HG03460 (cell line): ENCODE results near the gene SLC5A3.

Experiments used
- ATAC-seq: cut with Tn5 transposase; IDR thresholded peaks from one replicate; pipeline ENCODE4 v1.9.1; 2021; ENCODE audit not compliant: unreplicated experiment

SLC5A3 gene

DNA sequence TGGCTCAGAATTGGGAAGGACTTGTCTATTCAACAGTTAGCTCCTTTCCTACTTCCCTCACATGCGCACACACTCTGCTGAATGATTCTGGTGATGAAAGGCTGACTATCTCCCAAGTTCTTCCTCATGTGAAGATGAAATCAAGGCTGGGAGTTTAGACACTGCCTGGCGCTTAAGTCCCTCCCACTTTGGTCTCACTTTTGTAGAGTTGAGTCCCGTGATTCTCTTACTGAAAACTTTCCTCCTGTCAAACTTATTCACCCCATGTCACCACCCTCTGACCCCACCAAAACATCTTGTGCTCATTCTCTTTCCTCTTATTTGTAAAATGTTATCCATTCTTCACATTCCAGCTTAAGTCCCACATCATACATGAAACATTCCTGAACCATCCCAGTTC, 8.4 kb upstream of the SLC5A3 start:
- ATAC-seq, result no peak

DNA sequence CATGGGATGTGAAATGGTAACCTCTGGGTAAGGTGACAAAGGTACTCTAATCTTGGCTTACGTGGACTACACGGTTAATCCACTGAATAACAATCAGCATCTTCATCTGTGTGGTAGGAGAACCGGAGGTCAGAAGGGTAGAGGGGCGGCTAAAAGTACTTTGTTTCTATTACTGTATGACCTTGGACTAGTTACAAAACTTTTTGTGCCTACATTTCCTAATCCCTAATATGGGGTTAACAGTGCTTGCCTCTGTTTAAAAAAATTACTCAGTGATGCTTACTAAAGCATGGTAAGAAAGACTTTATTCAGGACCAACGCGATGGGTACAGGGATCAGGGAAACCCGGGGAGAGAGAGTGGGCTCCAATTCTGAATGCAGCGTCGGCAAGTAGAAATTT, 1.7 kb upstream of the SLC5A3 start:
- ATAC-seq, result no peak

DNA sequence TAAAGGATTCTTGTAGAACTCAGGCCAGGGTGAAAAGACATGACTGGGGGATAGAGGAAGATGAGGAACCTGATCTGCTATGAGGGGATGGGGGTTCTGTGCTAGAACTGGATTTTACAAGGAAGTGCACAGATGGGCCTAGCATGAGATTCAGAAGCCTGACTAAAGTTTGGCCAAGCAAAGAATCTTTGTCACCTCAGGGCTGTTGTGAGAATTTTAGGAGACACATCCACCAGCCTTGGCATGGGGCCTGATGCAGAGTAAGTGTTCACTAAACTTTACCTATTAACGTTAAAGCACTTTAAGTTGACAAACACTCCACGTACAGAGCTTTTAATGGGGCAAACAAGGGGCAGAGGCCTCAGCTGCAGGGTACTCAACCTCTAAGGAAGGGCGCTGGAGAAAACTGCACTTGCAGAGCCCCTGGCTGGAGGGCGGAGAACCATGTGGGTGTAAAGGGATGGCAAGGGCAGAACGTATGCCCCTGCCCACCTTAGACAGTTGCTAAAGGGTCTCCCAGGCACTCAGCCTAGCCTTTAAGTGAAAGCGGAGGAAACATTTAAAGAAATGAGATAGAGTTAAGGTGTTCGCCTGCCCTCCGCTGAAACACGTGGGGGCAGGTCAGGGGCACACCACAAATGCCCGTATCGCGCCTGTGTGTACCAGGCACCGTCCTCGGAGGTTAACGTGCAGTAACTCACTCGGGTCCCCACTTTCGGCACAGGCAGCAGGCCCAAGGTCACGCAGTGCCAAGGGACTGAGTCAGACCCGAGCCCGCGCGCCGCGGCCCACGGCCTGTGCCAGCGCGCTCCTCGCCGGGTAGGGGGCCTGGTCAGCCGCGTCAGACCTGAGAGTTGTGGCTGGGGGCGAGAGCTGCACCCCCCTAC, 990 bp upstream of the SLC5A3 start:
- ATAC-seq, result peak; percentile 14

DNA sequence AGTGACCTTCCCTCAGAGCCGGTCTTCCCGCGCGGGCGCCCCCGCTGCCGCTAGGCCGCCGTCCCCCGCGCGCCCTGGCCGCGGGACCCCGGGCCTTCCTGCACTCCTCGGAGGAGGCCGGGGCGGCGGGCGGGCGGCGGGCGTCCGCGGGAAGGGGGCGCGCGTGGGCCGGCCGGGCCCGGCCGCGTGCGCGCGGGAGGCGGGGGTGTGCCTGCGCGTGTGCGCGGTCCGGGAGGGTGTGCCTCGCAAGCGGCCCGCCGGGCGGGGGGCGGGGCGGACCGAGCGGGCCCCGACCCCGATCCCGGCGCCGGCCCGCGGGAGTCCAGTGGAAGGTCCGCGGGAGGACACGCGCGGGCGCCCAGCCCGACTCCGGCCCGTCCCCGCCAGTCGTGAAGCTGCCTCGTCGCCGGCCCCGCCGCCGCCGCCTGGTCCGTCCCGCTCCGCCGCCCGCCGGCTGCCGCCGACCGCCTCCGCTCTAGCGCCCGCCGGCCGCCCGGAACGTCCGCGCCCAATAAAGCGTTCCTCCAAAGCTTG, 438 bp downstream of the SLC5A3 start:
- peak; percentile 45 for ATAC-seq

DNA sequence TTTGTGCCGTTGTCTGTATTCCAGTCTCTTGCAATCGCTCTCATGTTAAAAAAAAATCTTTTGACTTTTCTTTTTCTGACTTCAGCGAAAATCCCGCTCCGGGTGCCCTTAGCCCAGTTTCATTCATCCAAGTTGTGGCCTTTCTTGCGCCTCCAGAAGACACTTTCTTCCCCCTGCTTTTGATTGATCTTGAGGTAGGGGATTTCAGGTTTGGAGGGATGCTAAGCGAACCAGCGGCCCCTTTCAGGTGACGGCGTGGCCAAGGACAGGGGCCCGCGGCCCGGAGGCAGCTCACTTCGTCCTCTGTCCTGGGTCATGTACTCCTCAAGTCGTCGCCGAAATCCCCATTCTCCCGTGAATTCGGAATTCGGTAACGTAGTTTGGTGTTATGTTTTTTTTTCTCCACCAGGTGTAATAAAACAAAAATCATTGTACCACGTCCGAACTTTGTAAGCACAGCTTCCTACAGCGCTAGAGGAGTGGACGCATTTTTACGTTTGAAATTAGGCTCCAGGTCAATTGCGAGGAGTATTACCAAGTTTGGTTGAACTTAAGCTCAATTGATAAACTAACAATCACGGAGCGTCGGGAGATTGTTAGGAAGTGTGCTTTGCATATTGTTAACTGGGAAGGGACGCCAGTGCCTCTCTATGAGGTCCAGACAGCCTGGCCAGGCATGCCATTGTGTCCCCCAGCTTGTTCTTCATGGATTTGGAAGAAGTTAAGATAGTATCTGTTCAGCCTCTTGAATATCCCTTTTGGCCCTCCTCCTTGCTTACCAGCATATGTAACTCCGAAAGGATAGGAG, 1.1 kb downstream of the SLC5A3 start:
- no peak for ATAC-seq

DNA sequence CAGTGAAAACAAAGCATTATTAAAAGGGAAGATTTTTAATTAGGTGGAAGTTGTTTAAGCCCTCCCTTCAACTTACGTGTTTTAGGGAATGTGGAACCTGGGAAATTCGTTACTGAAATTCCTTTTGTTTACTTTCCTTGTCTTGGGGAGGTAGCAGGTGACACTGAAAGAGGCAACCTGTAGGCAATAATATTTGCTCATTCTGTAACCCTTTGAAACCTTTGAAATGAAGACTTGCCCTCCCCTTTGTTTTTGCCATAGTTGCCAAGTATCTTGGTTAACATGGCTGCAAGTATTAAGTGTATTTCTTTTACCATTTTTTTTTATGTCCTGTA, 1.7 kb downstream of the SLC5A3 start:
- no peak for ATAC-seq

DNA sequence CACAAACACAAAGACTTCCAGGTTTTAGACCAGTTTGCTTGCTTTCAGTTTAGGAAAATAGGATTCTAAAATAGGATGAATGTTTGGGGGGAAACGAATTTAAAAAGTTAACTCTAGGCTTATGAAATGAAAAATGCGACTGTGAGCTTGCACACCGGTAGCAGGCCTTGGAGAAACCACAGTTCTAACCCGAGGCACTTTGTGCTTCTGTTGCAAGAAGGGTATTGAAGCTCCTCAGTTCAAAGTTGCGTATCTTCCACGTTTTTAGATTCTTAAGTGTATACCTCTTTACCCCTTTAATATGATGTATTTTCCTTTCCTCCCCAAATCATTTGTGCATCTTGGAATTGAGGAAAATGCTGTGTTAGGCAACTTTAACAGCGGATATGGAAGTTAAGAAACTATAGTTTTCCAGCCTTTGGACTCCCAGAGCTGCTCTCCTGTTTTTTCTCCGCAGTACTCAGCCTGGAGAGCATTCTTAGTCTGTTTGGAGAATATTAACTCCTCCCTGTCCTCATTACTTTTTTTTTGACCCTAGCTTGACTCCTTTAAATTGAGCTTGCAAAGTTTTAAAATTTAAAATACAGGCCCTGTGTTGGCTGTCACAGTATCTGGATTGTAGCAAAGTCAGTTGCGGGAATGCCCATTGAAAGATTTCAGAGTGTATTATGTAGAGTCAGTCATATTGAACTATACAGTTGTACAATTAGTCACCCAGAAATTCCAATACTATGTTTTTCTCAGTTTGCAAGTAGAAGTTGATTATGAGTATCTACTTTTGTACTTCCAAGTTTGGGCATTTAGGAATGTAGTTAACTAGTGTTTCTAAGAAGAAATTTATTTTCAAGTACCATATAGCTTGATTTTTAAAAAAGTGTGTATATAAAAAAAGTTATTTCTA, 2.6 kb downstream of the SLC5A3 start:
- no peak for ATAC-seq

DNA sequence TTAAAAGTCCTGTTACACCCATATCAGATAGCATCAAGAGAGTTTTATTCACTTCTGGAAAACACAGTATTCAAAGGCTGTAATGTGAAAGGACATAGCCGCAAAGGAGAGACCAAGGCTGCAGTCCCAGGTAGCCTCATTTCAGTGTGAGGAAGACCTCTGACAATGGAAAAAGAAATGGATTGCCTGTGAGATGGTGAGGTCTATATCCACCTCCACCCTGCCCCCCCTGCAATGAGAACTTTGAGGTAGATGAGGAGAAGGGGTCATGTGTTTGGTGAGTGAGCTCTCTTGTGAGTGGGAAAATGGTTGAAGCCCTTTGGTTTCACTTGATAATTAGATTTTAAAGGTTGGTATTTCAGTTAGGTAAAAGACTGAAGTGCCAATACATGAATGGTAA, 3.5 kb downstream of the SLC5A3 start:
- no peak for ATAC-seq

DNA sequence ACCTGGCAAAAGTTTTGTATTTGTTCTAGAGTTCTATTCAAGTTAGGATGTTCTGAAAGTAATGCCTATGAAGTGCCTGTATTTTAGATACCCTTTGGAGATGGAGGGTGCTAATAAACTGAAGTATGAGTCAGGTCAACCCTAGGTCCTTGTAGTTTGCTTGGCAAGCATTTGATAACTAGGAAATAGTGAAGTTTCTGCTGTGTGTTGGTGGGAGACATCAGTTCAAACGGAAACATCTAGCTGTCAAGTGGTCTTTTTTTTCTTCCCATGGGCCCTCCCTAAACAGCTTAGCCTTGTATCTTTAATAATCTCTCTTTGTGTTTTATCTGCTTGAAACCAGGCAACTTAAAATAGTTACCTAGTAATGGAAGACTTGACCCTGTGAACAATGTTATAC, 4.5 kb downstream of the SLC5A3 start:
- ATAC-seq, result no peak

DNA sequence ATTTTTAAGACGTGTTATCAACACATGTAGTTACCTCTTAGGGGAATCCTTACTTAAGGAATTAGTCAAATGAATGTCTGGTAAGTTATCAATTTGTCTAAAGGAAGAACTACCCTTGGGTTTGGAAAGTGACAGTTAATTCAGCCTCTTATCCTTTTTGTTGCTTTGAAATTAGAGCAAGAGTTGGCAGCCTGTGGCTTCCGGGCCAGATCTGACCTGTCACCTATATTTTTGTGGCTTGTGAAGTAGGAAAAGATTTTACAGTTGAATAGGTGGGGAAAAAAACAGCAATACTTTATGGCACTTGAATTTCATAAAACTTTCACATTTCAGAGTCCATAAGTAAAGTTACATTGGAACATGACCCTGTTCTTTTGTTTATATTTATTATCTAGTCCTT, 5.5 kb downstream of the SLC5A3 start:
- no peak for ATAC-seq

DNA sequence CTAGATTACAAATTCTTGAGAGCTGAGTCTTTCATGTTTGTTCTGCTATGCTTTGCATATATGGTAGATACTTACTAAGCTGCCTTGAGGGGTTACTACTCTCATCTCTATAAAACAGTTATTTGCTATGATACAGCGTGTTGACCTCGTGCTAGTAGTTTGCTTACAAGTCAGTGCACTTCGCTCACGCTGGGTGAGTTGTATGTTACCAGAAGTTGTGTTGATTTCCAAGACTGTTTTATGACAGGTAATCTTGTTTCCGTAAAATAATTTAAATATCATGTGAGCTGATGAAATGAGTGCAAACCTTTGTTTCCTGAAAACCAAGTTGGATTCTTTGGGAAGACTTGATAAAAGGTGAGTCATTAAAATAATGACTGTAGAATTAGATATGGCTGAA, 7.3 kb downstream of the SLC5A3 start:
- no peak for ATAC-seq

DNA sequence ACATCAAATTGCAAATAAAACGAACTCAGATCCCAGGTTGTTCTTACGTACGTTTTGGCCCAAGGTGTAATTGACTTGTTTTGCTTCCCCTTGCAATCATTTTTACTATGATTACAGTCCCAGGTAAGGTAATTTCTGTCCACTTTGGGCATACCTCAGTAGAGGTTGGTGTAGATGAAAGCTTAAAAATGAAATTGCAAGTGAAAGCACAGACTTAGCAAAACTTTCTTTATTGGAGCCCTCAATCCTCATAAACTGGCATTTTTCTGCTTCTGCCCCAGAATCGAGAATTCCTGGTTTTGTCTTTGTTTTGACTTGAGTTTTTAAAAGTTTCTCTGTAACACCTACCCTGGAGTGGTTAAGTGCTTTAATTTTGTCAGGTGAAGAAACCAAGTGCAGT, 9.4 kb downstream of the SLC5A3 start:
- no peak for ATAC-seq

DNA sequence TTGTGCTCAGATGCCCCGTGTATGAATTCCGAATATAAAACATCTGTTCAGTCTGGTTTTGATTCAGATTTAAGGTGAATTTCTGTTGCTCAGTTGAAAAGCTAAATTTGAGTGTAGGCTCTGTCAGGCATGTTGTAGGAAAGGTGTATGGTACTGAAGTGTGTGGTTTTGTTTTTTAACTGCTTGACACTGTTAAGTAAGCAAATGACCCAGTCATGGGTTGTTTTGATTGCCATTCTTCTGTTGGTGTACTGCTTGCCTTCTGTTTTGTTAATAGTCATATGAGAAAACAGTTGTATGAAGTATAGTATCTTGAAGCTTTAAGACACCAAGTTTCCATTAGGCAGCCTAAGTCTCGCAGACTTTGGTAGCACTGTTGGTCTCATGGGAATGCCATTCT, 10.0 kb downstream of the SLC5A3 start:
- ATAC-seq, result no peak

DNA sequence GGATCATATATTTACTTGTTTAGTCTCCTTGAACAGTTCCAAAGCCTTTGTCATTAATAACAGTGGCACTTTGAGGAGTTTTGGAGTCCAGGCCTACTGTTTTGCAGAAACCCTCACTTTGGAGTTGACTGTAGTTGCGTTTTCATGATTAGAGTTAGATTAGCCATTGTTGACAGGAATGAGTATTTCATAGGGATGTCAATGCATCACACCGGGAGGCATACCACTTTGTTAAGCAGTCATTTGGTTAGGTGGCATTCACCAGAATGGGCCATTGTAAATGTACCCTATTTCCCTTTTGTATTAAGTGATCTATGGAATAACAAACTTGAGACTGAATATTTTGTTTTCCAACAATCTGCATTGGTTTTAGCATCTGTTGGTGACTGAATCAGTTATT, 11.8 kb downstream of the SLC5A3 start:
- ATAC-seq, result no peak

DNA sequence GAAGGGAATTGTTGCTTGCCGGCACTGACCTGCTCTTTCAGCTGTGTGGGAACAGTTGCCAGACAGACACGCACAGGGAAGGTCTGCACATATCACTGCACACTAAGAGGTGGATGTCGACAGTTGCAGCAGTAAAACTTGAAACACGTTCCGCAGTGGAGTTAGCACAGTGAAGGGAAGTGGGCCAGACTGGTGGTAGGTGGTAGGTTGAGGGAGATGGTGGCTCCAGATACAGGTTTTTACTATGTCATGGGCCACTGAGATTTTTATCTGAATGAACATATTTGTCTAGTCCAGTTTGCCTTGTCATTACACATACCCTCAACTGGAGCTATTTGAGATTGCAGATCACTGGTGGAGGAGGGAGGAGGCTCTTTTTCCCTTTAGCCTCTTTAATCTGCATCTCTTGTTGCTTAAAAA, 13.5 kb downstream of the SLC5A3 start:
- ATAC-seq, result no peak

DNA sequence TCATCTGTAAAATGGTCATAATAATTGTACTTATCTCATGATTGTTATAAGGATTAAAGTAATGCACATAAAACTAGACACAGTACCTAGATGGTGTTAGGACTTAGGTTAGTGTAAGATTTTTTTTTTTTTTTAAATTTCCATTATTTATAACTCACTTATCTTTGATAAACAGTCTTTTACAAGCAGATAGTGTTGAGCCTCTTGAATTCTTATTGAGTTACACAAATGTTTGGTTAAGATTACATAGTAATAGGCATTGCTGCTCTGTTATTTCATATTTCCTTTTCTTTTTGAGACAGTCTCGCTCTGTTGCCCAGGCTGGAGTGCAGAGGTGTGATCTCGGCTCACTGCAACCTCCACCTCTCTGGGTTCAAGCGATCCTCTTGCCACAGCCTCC, 15.4 kb downstream of the SLC5A3 start:
- no peak for ATAC-seq

DNA sequence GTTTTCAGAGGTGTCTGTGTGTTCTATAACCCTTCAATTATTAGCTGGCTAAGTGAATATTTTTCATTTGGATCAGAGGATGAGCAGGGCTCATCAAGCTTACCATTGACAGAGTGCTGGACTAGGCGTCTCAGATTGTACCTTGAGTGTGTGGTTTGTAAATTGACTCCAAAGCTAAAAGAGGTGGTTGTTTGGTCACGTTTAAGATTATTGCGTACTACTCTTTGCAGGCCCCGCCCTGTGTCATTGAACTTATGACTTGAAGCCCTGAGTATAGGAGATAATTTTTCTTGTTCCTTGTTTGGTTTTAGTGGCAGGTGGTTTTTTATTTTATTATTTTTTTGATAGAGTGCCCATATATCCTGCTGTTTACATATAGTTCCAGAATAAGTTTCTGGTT, 17.7 kb downstream of the SLC5A3 start:
- ATAC-seq, result no peak

DNA sequence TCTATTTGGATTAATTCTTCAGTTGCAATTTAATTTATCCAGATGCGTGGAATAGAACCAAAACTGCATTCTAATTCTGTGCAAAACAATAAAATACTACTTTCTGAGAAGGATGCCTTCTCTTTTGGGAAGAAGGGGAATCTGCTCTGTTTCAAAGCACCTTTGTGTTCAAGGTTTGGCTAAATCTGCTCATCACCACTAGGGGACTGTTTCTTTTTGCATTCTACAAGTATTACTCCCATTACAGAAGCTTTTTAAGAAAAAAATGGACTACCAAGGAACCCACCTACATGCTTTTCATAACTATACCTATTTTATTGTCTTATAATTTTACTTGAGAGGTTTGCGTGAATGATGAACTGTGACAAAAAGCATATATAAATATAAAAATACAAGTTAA, 18.2 kb downstream of the SLC5A3 start:
- no peak for ATAC-seq

DNA sequence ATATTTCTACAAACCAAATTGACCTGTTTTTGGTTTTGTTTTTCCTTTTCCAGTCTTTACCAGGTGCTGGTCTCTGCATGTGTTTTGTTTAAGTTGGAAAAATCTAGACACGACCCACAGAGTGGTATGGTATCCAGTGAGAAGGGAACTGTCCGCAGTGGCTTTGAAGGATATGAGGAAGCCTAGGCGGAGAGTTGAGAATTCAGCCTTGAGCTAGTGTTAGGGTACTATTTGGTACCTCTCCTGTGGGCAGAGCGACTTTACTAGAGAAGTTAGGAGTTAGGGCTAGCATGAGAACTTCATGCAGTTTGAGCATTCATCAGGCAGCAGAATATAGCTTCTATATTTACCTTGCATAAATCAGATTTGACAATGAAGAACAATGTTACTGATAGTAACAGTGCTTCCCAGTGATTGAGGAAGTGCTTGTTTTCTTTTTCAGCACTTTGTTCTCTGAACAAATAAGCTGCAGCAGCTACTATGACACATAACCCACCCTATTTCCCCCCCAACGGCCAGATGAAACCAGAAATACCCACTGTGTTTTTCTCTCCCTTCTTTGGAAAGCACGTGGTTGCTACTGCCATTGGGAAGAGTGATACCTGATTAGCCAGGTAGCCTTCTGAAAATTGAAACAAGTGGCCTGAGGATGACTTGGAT, 19.0 kb downstream of the SLC5A3 start:
- ATAC-seq, result no peak

DNA sequence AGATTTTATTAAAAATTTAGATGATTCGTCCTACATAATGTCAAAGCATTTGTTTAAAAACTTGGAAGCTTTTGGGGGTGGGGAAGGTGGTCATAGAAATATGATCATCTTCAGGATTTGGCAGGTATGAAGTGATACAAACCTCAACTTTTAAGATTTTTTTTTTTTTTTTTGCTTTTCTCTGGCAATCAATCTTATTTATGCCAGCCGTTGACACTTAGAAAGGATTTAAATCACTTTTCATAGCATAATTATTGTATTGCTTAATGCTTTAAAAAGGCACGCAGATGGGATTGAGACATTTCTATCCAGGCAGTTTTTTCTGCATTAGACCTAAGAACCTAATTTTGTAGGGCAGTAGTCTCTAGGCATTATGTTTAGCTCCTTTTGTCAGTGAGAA, 19.7 kb downstream of the SLC5A3 start:
- no peak for ATAC-seq

DNA sequence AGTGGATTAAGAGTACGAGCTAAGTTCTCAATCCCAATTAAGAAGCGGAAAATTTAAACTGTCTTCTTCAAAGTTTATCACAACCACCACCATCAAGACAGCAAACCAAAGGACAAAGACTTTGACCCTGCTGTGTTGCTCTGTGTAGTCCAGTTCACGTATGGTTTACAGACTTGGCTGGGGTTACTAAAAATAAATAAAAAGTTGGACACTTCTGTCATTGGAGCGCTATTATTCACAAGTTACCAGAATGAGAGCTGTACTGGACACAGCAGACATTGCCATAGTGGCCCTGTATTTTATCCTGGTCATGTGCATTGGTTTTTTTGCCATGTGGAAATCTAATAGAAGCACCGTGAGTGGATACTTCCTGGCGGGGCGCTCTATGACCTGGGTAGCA, 21.6 kb downstream of the SLC5A3 start:
- ATAC-seq, result no peak
